ENCODE data around the gene MTCH1. TPM values are rescaled to one million over a fixed set of nuclear protein-coding genes. Genes with fewer than 3 reads are reported as not detected.

MTCH1 gene
- total and polyA plus RNA-seq, 9 of the 15 experiments (the other 6 are each of a cell fraction or from before 2014, with no cell fraction given): 7.9 to 161 (median 118) TPM

- peak in 1 of 2 experiments; percentile 58 for TF ChIP-seq AFF1 (IDR thresholded peaks at IDR 0.05; ENCODE audit: low read depth in 1 of 2, partially characterized antibody in 2 of 2)
- peak; percentile 55 for TF ChIP-seq HCFC1 (IDR thresholded peaks at IDR 0.05; ENCODE audit: low read depth, low read length)
- no peak for TF ChIP-seq SMAD2 (IDR thresholded peaks at IDR 0.05; ENCODE audit: low read depth, low read length)
- no peak for TF ChIP-seq MCM7 (IDR thresholded peaks at IDR 0.05)
- TF ChIP-seq MECOM (CRISPR knock-in tag; IDR thresholded peaks at IDR 0.05): no peak
- TF ChIP-seq MEF2D (tag; conservative IDR thresholded peaks at IDR 0.05; ENCODE audit: low read depth): no peak
- TF ChIP-seq ZNF124 (CRISPR knock-in tag; IDR thresholded peaks at IDR 0.05): no peak
- no peak for TF ChIP-seq ZNF277 (CRISPR knock-in tag; IDR thresholded peaks at IDR 0.05; ENCODE audit: borderline replicate concordance)
- TF ChIP-seq ATF7 (IDR thresholded peaks at IDR 0.05): peak; percentile 94
- TF ChIP-seq DMBX1 (CRISPR knock-in tag; IDR thresholded peaks at IDR 0.05; ENCODE audit: borderline replicate concordance): peak; percentile 89
- no peak for TF ChIP-seq GATA2 (CRISPR knock-in tag; IDR thresholded peaks at IDR 0.05)
- 0 out of 2 replicates have a peak, but pooled peaks have one; percentile 35 for TF ChIP-seq ZNF644 (tag; IDR thresholded peaks at IDR 0.05; ENCODE audit: low read depth)
- TF ChIP-seq RREB1 (CRISPR knock-in tag; IDR thresholded peaks at IDR 0.05): peak; percentile 96
- TF ChIP-seq ZNF274 (IDR thresholded peaks at IDR 0.05; ENCODE audit: borderline replicate concordance, low read depth, low read length): no peak
- no peak for TF ChIP-seq POLR3A (IDR thresholded peaks at IDR 0.05; ENCODE audit: borderline replicate concordance, extremely low read depth, insufficient read depth, insufficient read length)
- TF ChIP-seq EP300 (IDR thresholded peaks at IDR 0.05; ENCODE audit: low read length): peak; percentile 76
- TF ChIP-seq PRMT5 (CRISPR knock-in tag; IDR thresholded peaks at IDR 0.05): no peak
Observed at GRCh38 chr6:37029249-37029971, 43.4 kb upstream of the MTCH1 start (continued).
